Lung microvascular endothelial cell (primary cell): ENCODE results near the gene ABCB8. TPM values are rescaled to one million over a fixed set of nuclear protein-coding genes. Genes with fewer than 3 reads are reported as not detected.

Experiments used
- DNase-seq, 2 donors: peaks; one replicate each; pipeline versions ENCODE4 v3.0.0 to v3.0.0-alpha.2; 2010; ENCODE audit warnings: low read depth in 2 of 2
- total RNA-seq: library from RNA; depleted of rRNA; stranded (reverse); fragments of >200 nt; gene quantifications from 2 replicates; pipeline ENCODE4 v1.2.1, GENCODE V29; 2014

Gene ABCB8
- total RNA-seq, 1 donor from 2014 or later = 10.3 TPM

DNA sequence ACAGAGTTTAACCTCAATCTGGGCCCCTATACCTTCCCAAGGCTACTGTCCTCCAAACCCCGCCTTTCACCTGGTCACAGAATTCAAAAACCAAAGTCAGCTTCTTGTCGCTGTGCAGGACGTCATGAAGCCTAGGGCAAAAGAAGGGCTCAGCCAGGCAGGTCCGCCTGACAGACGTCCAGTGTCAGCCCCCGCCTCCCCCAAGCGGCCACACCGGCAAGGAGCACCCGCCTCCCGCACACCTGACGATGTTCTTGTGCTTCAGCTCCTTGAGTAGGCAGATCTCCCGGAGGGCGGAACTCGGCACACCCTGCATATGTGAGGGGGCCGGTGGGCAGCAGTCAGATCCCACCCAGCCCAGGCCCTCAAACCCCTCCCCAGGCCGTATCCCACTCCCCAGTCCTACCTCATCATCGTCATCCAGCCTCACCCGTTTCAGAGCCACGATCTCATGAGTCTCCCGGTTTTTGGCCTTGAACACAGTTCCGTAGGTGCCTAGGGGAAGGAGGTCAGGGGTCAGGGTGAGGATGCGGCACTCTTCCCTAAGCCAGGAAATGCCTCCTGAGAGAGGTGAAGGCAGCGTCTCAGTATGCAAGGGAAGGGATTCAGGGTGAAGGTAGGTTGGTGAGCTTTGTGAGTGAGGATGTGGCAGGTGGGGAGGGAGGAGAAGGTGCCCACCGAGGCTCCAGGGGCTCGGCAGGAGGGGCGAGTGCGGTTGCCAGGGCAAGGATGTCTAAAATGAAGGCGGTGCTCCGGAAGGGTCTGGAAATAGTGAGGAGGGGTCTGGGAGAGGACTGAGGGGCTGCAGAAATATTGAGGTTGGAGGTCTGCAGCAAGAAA is 28.6 kb downstream of the ABCB8 start:
- DNase-seq = no peak

DNA sequence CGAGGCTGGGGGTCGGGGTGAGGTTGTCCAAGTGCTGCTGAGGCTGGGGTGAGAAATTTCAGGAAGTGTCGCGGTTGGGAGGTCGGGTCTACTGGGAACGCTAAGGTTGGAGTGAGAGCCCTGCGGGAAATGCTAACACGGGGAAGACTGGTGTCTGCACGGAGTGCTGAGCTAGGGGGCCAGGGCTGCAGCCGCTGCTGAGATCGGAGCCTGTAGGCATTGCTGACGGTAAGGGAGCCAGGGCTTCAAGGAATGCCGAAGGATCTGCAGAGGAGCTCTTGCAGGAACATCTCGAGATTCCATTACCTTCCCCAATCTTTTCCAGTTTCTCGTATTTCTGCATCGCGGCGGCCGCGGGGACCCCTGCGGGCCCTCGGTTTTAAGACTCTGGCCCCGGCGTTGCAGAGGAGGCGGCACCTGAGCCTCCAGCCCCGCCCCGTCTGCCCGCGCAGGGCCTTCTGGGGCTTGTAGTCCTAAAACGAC is 29.3 kb downstream of the ABCB8 start, which contains the start of gene CDK5:
CDK5 (minus strand) TSS at position 392 of the 483 bp plus-strand sequence; CDS start at position 343, 49 bp downstream.
- DNase-seq = no peak

DNA sequence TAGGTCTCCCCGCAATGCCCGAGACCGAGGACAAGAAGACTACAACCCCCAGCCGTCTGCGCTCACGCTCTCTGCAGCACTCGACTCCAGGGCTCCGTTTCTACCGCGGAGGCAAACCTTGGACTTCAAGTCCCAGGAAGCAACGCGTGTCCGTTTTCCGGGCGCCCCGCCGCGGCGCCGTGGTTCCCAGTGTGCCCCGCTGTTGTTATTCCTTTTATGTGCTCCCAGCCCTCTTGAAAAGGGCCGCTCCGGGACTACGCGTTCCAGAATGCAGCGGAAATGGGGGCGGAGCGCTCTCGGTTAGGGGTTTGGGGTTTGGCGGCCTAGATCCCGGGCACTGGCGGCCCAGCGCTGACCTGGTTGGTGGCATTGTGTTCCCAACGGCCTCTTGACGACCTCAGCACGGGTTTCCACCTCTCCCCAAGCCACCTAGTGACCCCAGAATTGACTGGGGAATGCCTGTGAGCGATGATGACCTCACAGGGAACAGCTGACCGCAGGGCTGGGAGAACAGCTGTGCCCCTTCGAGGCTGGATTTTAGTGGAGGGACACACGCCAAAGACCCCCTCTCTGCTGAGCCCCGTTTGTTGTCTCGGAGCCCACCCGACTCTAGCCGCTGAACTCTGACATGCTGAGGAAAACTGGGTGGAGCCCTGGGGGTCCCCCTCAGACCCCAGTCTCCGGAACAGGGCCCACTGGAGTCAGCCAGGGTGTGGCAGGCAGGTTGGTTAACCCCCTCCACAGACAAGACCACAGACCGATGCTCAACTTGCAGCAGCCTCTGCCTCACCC is 29.9 kb downstream of the ABCB8 start:
- peak; percentile 100 for DNase-seq

DNA sequence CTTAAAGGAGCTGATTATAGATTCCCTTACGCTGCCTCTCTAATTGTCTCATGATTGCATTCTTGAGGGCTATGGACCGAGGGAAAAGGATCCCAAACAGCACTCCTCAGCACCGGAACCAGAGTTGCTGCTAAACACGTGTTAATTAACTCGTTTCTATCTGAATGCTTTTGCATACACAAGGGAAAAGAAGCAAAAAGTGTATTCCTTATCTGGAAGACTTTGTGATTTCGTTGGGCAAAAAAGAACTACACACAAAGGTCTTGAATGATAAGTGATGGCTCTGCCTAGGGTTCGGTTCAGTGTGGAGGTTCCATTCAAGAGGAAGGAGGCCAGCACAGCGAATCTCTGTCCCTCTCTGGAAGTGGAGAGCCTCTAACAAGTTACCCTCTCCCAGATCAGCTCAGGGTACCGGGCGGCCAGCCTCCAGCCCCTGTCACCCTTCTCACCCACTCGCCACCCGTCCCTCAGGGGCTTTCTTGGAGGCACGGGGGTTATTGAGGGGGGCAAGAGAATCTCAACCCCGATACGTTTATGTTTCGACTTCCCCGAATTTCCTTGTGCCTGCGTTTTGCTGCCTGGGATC is 30.6 kb downstream of the ABCB8 start:
- peak; percentile 21 to 29 for DNase-seq

DNA sequence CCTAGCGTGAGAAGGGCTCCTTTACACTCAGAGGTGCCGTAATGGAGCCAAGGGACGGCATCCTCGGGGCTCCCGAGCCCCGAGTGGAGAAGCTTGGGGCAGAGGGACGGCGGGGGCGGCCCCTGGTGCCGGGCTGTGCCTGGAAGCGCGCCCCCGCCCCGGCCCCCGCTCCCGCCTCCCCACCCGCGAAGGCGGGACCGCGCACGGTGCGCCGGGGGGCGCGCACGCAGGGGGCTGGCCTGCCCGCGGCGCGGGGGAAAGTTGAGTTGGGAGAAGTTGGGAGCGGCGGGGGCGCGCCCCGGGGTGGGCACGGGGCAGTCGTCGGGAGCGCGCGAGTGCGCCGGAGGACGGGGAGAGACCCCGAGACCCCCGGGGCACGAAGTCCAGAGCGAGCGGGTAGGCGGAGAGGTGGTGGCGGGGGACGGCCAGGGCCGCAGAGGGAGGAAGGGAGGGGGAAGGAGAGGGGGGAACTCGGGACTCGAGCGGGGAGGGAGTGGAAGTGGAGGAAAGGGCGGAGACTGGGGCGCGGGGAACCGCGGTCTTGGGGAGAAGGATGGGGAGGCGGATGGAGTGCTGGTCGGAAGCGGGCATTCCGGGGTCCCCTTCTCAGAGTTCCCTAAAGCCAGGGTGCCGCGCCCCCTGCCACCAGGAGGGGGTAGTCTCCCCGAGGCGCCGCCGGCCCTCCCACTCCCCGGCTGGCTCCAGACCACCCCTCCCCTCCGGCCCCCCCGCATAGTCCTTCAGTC is 31.3 kb downstream of the ABCB8 start, which contains the start of gene SLC4A2:
SLC4A2 (plus strand) TSS at position 223 of the 746 bp plus-strand sequence. CDS start 2,399 bp downstream, outside the sequence.
- DNase-seq = peak; percentile 79 to 85

DNA sequence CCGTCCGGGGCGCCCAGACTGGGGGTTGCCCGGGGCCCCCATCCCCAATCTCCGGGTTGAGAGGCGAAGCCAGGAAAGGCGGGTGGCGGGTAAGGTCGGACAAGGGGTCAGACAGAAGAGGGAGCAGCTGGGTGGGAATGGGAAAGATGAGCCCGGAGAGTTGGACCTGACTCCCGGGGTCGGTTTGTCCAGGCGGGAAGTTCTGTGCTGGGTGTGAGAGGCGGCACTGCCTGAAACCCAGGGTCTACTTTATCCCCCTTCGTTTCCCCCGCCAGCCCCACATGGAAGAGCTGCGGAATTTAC is 31.8 kb downstream of the ABCB8 start:
- no peak for DNase-seq

DNA sequence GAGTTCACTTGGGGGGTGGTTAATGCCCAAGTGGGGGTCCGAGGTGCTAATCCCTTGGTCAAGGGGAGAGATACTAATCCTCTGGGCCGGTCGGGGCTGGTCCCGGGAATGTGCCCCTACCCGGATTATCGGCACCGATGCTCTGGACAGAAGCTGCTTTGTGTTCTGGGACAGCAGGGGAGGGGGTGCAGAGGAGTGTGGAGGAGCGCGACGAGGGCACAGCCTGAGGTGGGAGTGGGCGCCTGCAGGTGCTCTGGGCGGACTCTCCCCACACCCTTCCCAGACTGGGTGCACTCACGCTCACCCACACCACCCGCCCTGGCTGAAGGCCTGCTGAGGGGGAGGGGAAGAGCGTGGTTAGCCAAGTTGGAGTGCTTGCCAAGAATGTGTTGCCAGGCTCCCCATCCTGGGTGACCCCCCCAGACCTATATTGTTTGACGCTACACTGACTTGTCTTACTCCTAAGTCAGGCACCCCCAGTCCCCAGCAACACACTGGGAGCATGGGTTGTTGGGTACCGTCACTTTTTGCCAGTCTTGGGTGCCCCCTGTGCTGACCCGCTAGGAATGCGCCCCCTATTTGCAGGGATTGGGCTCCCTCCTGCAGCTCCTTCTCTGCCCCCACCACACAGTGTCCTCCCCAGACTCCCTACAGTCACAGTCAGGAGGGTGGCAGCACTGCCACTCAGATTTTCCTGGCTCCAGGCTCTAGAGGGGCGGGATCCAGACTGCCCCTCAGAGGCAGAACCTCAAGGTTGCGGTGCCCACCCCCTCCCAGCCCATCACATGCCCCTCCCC is 32.4 kb downstream of the ABCB8 start:
- DNase-seq = peak; percentile 40 to 43

DNA sequence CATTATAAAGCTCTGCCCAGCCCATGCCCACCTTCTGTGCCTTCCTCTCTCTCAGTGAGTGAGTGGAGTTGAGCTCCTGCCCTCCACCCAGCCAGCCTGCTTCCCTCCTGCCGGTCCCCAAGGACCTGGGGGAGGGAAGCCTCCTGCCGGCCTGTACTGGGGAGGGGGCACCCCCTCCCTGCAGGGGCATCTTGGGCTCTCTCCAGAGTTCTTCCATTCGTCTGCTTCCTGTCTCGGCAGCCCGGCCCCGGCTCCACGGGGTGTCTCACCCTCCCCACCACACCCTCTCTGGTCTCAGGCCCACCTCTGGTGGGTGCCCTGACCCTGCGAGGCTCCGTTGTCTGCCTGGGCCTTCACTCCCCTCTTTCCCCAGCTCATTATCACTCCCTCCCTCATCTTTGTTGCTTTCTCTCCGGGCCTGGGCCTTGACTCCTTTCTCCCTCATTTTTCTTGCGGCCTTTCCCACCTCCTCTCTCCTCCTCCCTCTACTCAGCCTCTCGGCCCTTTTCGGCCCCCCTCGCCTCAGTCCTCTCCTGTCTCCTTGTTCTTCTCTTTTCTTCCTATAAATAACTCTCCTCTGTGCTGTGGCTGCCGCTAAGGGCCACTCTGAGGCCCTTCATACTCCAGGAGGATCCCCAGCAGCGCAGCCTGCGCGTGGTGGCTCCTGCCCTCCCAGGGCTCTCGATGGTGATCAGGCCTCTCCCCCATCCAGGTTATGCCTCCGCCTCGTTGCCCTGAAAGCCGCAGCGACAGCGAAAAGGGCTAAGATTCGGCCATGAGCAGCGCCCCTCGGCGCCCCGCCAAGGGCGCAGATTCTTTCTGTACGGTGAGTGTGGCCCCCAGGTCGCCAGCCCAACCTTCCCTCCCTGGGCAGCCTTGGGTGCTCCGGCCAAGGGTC is 33.2 kb downstream of the ABCB8 start:
- DNase-seq = no peak

DNA sequence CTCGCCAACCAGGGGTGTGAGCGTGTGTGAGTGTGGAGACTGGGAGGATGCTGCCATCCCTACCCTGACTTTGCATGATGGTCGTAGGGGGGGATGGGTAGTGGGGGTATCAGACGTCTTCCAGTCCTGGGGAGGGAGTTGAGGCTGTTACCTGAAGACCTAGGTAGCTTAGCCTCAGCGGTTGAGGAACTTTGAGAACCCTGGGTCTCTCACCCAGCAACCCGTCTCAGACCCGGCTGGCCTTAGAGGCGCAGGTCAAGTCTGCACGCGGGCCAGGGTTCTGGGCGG is 33.8 kb downstream of the ABCB8 start:
- DNase-seq = no peak

DNA sequence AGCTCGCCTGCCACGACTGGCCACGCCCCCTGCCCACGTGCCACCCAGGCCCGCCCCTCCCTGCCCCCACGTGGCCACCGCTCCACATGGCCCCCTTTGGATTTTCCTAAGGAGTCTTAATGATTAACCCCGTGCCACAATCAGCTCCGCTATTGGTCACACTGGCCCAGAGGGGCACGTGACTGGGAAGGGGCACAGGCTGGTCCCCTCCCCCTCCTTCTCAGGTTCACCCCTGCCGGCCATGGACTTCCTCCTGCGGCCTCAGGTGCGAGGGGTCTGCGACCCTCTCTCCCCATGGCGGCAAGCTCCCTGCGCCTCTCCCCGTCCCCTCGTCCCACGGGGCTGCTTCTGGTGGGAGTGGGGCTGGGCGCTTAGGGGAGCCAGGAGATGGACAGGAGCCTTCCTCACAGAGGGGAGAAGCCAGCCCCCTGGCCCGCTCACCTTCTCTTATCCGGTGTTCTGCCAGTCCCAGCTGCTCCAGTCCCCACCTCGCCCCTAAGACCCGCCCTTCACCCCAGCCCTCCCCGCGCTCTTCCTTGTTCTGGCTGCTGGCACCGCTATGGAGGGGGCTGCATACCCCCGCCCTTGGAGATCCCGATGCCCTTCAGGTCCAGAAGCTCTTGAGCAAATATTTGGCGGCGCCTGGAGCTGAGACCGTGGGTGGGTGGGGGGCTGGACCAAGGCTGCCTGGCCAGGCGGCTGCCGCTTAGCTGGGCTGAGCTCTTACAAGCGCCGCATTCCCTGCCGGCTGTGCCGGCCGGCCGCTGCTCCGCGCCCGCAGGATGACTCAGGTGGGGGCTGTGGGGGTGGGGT is 34.4 kb downstream of the ABCB8 start:
- DNase-seq = no peak

DNA sequence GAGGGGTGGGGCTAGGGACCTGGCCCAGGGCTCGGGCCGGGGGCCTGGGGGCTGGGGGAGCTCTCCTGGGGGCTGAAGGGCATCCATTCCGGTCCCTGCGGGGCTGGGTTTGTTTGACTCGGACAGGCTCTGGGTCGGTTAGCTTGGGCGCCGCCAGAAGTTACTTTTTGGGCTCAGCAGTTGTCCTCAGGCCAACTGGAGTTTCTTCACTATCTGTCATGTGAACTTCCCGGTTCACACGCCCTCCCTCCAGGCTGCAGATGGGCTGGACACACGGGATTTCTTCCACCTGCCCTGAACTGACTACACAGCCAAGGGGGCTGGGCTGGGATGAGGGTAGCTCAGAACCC is 34.9 kb downstream of the ABCB8 start:
- DNase-seq = no peak

DNA sequence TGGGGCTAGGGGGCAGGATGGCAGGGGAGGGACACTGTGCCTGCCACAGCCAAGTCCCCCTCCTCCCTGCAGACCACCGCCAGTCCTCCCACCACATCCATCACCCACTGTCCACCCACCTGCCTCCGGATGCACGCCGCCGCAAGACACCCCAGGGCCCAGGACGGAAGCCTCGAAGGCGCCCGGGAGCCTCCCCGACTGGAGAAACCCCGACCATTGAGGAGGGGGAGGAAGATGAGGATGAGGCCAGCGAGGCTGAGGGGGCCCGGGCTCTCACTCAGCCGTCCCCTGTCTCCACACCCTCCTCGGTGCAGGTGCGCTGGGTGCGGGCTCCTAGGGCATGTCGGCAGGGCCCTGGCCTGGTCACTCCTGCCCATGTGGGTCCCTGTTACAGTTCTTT is 36.2 kb downstream of the ABCB8 start:
- no peak for DNase-seq

DNA sequence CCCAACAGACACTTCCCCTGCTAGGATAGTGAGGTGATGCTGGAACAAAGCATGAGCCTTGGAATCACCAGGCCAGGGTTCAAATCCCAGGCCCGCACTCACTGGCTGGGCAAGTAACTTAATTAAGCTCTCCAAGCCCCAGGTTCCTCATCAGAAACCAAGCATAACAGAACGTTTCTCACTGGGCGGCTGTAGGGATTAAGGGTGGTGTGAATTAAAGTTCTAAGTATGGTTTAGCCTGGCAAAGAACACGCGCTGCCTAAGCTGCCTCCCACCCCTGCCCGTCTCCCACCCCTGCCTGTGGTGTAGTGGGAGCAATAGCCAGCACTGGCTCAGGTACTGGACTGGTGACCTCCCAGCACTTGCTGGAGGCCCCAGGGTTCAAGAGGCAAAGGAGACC is 36.7 kb downstream of the ABCB8 start:
- DNase-seq = no peak

DNA sequence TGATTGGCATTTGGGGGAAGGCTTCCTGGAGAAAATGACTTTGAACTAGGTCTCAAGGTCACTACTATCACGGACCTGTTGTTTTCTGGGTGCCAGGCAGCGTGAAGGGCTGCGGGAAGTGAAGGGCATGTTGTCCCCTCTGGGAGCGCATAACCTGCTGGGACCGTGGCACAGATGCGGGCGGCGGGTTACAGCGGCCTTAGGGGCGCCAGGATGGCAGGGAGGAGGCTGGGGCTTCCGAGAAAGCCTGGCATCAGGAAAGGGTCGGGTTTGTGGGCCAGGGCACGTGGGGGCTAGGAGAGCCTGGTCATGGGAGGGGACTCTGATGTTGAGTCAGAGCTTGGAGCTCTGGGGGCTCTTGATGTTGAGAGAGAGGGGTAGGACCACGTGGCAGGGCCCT is 37.3 kb downstream of the ABCB8 start:
- no peak for DNase-seq

DNA sequence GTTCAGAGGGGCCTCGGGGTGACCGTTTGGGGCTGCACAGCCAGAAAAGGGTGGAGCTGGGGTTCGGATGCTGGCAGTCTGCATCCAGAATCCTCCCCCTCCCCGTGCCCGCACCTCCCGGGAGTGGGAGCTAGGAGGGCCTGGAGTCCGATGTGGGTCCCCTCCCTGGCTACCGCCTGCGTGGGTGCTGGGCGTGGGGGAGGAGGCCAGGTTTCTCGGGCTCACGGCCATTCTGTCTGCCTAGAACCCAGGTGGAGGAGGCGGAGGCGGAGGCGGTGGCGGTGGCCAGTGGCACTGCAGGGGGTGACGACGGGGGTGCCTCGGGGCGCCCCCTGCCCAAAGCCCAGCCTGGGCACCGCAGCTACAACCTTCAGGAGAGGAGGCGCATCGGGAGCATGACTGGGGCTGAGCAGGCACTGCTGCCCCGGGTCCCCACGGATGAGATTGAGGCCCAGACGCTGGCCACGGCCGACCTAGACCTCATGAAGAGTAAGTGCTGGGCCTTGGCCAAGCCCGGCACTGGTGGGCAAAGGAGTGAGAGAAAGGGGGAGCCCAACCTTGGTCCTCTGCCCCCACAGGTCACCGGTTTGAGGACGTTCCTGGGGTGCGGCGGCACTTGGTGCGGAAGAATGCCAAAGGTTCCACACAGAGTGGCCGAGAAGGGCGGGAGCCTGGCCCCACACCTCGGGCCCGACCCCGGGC is 38.2 kb downstream of the ABCB8 start:
- no peak for DNase-seq

DNA sequence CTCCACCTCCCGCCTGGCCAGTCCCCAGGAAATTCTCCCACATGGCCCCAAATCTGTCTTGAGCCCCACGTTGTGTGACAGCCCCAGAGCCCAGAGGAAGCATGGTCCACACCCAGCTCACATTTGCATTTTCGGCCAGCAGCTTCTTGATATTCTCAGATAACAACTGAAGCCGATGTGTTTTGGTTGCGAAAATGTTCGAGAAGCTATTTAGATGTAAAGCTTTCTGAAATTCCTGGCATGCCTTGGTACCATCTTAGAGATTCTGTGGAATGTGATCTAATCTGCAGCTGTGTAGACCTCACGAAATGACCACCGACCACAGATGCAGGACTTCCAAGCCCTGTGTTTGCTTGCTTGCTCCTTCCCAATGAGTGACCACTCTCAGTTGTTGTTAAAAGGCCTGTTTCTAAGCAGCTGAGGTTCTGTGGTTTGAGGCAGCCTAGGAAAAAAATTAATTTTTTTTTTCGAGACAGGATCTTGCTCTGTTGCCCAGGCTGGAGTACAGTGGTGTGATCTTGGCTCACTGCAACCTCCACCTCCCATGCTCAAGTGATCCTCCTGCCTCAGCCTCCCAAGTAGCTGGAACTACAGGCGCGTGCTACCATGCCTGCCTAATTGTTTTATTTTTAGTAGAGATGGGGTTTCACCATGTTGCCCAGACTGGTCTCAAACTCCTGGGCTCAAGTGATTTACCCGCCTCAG is 40.0 kb downstream of the ABCB8 start:
- no peak for DNase-seq

DNA sequence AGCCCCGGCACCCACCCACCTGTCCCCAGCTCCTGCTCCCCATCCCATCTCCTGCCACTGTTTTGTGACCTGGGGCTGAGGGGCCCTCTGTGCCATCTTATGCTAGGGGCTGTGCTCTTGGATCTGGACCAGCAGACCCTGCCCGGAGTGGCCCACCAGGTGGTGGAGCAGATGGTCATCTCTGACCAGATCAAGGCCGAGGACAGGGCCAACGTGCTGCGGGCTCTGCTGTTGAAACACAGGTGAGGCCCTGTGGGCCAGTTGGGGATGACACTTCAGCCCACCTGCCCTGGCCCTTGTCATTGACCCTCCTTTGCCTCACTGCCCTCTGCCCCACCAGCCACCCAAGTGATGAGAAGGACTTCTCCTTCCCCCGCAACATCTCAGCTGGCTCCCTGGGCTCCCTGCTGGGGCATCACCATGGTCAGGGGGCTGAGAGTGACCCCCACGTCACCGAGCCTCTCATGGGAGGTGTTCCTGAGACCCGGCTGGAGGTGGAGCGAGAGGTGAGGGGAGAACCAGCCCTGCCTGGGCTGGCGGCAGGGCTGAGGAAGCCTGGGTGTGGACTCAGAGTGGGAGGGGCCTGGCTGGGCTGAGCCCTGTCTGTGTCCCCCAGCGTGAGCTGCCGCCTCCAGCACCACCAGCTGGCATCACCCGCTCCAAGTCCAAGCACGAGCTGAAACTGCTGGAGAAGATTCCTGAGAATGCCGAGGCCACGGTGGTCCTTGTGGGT is 41.8 kb downstream of the ABCB8 start:
- DNase-seq = no peak
